Kidney (tissue), 14 donors: ENCODE measurements around the gene SEMA6A. TPM values are rescaled to one million over a fixed set of nuclear protein-coding genes. Genes with fewer than 3 reads are reported as not detected.
A peak's percentile ranks its signal among the peaks of the same experiment; 100 is the strongest.

Experiments used
- DNase-seq, 5 donors: peaks; one replicate each; pipeline ENCODE4 v3.0.0-alpha.2; 2013 to 2020
- FAIRE-seq: peaks from 2 replicates; lab custom pipeline; 2012; peaks lifted over from hg19 to GRCh38; lab: Jason Lieb, UNC
- H3K27ac ChIP-seq, 2 donors: one replicate each; pipeline ENCODE4 v1.7.0; 2013; ENCODE audit warnings: low read depth in 2 of 2, low read length in 2 of 2, inconsistent platforms in 1 of 2
- H3K27me3 ChIP-seq: one replicate; pipeline ENCODE4 v1.7.1; 2013; ENCODE audit warnings: low read length, inconsistent platforms; ENCODE audit not compliant: control insufficient read depth, insufficient read depth
- H3K36me3 ChIP-seq, 3 donors: one replicate each; pipeline versions ENCODE4 v1.7.0 to v1.7.1; 2013; ENCODE audit warnings: low read length in 3 of 3, control low read depth in 1 of 3, inconsistent platforms in 1 of 3; ENCODE audit not compliant: insufficient read depth in 3 of 3, control insufficient read depth in 2 of 3
- H3K4me1 ChIP-seq, 3 donors: one replicate each; pipeline versions ENCODE4 v1.7.0 to v1.7.1; 2013; ENCODE audit warnings: low read length in 3 of 3, inconsistent platforms in 1 of 3, low read depth in 1 of 3; ENCODE audit not compliant: control insufficient read depth in 2 of 3, insufficient read depth in 2 of 3
- H3K4me3 ChIP-seq, 3 donors: one replicate each; pipeline versions ENCODE4 v1.7.0 to v1.8.1; 2013; ENCODE audit warnings: low read length in 3 of 3, control low read depth in 1 of 3, inconsistent platforms in 1 of 3
- H3K9ac ChIP-seq, 3 donors: one replicate each; pipeline versions ENCODE4 v1.7.0 to v1.7.1; 2013; ENCODE audit warnings: low read length in 3 of 3, control low read depth in 1 of 3, inconsistent platforms in 1 of 3
- H3K9me3 ChIP-seq, 3 donors: one replicate each; pipeline versions ENCODE4 v1.7.0 to v1.7.1; 2013; ENCODE audit warnings: low read length in 3 of 3, control low read depth in 1 of 3, inconsistent platforms in 1 of 3; ENCODE audit not compliant: control insufficient read depth in 2 of 3, insufficient read depth in 1 of 3
- intact Hi-C: fragments of 100-400 bp; cut with DNase I; formaldehyde crosslinking; loops from one replicate; pipeline ENCODE4 v1.11.1; 2022
- polyA plus RNA-seq: library from polyadenylated mRNA; stranded (reverse); fragments of 350-450 nt; fragmentation: Illumina TruSeq; extraction: RNeasy Lipid Tissue Mini Kit (QIAGEN cat#74804); gene quantifications from one replicate; pipeline ENCODE4 v1.2.3, GENCODE V29; 2014; ENCODE audit warnings: low read depth, low replicate concordance; ENCODE audit not compliant: insufficient read depth
- total RNA-seq: library from RNA; stranded (reverse); fragmentation: NEBNext Ultra II Directional; extraction: Animal tissue kit (Norgen Biotek cat#: 25700); gene quantifications from one replicate; pipeline ENCODE4 v1.2.1, GENCODE V29; 2021
- TF ChIP-seq, protein P1 (sequence below): IDR thresholded peaks from 3 replicates; pipeline ENCODE4 v1.5.1; 2012; ENCODE audit warnings: mild to moderate bottlenecking, moderate library complexity, borderline replicate concordance; ENCODE audit not compliant: insufficient read depth; ENCODE audit errors: extremely low read depth
- donor health status: control.
- donor health status: control.
- donor health status: control.
- donor health status: control.
- donor health status: control.
- donor health status: DM: yes; HTN: yes; CAD: no.
- donor health status: Normal renal cell carcinoma (clear cell type).

SEMA6A gene
- total and polyA plus RNA-seq, 2 donors from 2014 or later: 4.0 to 51.6 TPM

DNA sequence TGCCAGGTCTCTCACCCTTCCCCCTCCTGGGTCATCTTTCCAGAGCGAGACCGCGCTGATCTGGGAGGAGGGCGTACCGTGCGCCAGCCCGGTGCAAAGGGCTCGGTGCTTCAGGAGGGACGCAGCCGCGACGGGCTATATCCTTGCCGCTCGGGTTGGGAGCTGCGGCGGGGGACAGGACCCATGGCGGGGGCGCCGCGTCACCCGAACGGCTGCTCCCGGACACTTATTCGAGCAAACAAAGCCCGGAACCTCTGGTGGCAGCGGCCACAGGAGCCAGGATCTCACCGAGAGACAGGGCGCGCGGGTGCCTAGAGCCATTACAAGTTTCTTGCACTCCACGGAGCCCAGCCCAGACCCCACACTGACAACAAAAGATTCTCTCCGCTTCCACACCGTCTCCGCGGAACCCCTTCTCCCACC is 1.3 kb downstream of the SEMA6A start:
- Histone ChIP-seq H3K9me3 (no peaks in the 10 kb centered on the region), H3K27me3 (no peaks in the 10 kb centered on the region), H3K27ac (peak overlapping the region; percentile 66 to 72), H3K4me3 (peak overlapping the region; percentile 74 to 88 (median 84)), H3K4me1 (peaks cover 2 to 11% (median 10%) of the 10 kb centered on the region in 3 donors), H3K9ac (peak overlapping the region; percentile 46 to 78 (median 67)), H3K36me3 (no peaks in the 10 kb centered on the region)
- intact Hi-C loops: no loop called here
- no peak for FAIRE-seq
- peak in 2 of 5 donors; percentile 60 to 80 for DNase-seq
- TF ChIP-seq, protein P1, sequence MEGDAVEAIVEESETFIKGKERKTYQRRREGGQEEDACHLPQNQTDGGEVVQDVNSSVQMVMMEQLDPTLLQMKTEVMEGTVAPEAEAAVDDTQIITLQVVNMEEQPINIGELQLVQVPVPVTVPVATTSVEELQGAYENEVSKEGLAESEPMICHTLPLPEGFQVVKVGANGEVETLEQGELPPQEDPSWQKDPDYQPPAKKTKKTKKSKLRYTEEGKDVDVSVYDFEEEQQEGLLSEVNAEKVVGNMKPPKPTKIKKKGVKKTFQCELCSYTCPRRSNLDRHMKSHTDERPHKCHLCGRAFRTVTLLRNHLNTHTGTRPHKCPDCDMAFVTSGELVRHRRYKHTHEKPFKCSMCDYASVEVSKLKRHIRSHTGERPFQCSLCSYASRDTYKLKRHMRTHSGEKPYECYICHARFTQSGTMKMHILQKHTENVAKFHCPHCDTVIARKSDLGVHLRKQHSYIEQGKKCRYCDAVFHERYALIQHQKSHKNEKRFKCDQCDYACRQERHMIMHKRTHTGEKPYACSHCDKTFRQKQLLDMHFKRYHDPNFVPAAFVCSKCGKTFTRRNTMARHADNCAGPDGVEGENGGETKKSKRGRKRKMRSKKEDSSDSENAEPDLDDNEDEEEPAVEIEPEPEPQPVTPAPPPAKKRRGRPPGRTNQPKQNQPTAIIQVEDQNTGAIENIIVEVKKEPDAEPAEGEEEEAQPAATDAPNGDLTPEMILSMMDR: no peak

DNA sequence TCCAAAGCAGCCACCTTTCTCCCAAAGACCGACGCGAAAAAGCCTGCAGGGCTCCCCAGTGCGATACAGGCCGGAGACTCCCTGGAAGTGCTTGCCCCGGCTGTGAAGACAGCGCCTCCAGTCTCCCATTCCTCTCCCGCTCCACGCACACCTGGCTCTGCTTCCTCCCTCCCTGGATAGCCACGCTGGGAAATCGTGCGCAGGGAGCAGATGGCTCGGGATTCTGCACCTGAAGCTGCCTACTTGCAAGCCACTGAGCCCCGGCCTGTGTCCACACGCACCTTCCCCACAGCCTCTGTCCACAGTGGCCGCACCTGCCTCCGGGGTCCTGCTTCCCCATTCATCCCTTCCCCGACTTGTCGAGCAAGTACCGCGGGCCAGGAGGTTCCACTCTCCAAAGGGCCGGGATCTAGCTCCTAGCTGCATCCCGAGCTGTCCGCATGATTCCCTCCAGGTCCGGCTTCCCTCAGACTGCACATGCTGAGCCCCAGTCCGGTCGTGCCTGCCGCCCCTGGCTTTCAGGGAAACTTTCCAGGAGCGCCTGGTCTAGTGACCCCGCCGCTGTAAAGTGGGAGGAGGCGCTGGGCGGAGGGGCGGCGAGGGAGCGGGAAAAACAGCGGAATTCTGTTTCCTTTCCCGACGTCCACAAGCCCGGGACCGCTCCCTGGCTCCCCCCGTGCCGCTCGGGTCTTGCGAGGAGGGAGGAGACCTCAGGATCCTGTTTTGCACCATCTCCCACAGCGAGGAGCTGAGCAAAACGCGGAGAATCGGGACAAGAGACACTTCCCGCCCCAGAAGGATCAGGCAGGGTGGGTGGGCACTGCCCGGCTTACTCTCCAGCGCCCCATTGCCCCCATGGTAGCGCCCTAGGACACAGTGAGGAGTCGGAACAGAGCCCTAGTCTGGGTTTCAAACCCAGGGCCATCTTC is 2.0 kb downstream of the SEMA6A start:
- TF ChIP-seq, protein P1: no peak
- H3K27ac ChIP-seq: peak overlapping the region; percentile 42 to 72
- FAIRE-seq (no peak), DNase-seq (peak; percentile 83 to 87 (median 85))
- peak overlapping the region; percentile 74 to 88 (median 84) for H3K4me3 ChIP-seq
- peak overlapping the region; percentile 46 to 78 (median 67) for H3K9ac ChIP-seq
- H3K27me3 ChIP-seq: no peaks in the 10 kb centered on the region
- intact Hi-C loops: no loop called here
- H3K36me3 ChIP-seq: no peaks in the 10 kb centered on the region
- H3K9me3 ChIP-seq: no peaks in the 10 kb centered on the region
- H3K4me1 ChIP-seq: peaks cover 2 to 11% (median 10%) of the 10 kb centered on the region in 3 donors

DNA sequence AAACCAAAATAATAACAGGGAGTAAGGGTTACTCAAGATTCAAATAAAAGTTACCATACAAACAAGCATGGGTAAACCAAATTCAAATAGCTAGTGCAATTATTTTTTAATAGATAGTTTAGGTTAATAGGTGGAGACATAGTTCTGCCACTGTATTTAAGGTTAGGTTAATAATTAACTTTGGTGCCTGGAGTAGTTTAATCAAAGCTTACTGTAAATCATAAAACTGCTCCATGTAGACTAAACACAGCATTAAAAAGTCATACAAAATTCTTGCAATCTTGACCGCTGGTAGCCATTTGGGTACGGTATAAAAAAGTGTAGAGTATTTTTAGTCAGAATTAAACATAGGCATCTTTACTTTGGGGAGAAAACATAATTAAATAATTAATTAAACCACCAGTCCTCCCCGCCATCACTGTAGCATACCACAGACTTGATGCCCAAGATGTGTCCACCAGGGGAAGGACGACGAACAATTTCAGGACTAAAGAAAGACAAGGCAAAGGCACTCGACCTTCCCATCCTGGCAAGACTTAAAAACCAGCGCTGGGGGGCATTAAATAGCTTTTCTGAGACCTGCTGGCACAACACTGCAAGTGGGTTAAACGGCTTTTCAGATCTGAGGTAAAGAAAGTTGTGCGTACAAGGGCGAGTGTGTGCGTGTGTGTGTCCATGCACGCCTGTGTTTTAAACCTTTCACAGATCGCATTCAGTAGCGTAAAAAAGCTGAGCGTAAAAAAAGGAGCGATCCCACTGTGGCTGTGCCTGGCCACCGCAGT is 2.9 kb downstream of the SEMA6A start:
- Histone ChIP-seq H3K27ac (peak overlapping the region in 1 of 2 donors; percentile 60), H3K4me3 (peak overlapping the region; percentile 74 to 88 (median 84)), H3K27me3 (no peaks in the 10 kb centered on the region), H3K9me3 (no peaks in the 10 kb centered on the region), H3K4me1 (peaks cover 3 to 11% (median 10%) of the 10 kb centered on the region in 3 donors), H3K36me3 (no peaks in the 10 kb centered on the region), H3K9ac (peak overlapping the region in 2 of 3 donors; percentile 67 to 75)
- FAIRE-seq (no peak), DNase-seq (peak in 4 of 5 donors; percentile 43 to 80 (median 67))
- TF ChIP-seq, protein P1: no peak
- intact Hi-C loops: no loop called here
